ENCODE data around the gene EFNA5. TPM values are rescaled to one million over a fixed set of nuclear protein-coding genes. Genes with fewer than 3 reads are reported as not detected.
"Not testable (repeated sequence)": the region's sequence is repeated elsewhere in the genome, so short reads cannot be mapped to it uniquely, and the experiment has no call there.

The EFNA5 gene
- total RNA-seq, 1 donor from 2014 or later, result 10.2 TPM

DNA sequence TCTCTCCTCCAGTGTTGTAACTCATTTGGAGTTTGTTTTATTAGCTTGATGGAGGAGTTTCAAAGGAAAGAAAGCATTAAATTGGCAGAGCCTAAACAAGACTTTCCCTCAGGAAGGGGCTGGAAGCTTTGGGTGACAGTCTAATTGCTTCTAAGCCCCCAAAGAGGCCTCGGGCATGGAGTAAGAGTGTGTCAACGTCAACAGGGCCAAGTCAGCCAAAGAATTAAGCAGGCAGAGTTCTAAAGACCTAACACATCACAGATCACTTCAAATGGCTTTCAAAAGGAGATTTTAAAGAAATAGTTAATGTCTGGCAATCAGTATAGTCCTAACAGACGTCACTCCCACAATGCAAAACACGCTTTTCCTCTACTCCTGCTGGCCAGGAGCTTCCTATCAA, 234.5 kb downstream of the EFNA5 start:
- Histone ChIP-seq H3K27me3 (ENCODE audit: low read depth) (no peaks in the 10 kb centered on the region), H3K27ac (no peak overlapping the region), H3K4me1 (no peaks in the 10 kb centered on the region), H3K9me3 (no peaks in the 10 kb centered on the region), H3K4me3 (no peak overlapping the region), H3K36me3 (no peaks in the 10 kb centered on the region)
- intact Hi-C loops (cut with DNase I), result no loop called here
- DNase-seq (no peak), ATAC-seq (no peak)
- TF ChIP-seq, protein P1, sequence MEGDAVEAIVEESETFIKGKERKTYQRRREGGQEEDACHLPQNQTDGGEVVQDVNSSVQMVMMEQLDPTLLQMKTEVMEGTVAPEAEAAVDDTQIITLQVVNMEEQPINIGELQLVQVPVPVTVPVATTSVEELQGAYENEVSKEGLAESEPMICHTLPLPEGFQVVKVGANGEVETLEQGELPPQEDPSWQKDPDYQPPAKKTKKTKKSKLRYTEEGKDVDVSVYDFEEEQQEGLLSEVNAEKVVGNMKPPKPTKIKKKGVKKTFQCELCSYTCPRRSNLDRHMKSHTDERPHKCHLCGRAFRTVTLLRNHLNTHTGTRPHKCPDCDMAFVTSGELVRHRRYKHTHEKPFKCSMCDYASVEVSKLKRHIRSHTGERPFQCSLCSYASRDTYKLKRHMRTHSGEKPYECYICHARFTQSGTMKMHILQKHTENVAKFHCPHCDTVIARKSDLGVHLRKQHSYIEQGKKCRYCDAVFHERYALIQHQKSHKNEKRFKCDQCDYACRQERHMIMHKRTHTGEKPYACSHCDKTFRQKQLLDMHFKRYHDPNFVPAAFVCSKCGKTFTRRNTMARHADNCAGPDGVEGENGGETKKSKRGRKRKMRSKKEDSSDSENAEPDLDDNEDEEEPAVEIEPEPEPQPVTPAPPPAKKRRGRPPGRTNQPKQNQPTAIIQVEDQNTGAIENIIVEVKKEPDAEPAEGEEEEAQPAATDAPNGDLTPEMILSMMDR (IDR thresholded peaks at IDR 0.05), result no peak

DNA sequence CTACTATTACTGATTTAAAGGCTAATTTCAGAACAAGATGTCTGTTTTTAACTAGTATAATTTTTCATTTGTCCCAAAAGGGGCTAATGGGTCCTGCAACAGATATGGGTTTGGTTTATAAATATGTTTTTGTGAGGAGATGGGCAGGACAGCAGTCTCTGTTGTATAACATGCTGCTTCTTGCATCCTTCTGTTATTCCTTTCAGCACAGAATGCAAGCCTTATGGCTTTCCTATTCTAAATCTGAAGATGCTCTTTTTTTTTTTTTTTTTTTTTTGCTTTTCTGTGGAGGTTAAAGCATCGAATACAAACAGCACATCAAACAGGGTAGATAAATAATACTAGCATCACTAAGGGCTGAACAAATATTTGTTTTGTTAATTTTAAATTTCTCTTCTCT, 235.7 kb downstream of the EFNA5 start:
- no peak for ATAC-seq
- no peaks in the 10 kb centered on the region for H3K4me1 ChIP-seq
- no peak overlapping the region for H3K27ac ChIP-seq
- no peaks in the 10 kb centered on the region for H3K9me3 ChIP-seq
- H3K36me3 ChIP-seq, result no peaks in the 10 kb centered on the region
- no peak overlapping the region for H3K4me3 ChIP-seq
- no peak for DNase-seq
- intact Hi-C loops (cut with DNase I), result no loop called here
- H3K27me3 ChIP-seq (ENCODE audit: low read depth), result no peaks in the 10 kb centered on the region
- TF ChIP-seq, protein P1 (IDR thresholded peaks at IDR 0.05), result no peak

DNA sequence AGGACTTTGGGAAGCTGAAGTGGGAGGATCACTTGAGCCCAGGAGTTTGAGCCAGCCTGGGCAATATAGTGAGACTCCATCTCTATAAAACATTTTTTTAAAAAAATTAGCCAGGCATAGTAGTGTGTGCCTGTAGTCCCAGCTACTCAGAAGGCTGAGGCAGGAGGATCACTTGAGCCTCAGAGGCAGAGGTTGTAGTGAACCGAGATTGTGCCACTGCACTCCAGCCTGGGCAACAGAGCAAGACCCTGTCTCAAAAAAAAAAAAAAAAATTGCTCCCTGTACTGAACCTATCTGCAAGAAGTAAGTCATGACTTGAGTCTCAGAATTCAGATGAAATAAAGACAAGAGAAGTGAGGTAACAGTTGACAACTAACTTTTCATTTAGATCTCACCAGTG, 237.1 kb downstream of the EFNA5 start:
- intact Hi-C loops (cut with DNase I); DNase-seq; H3K36me3 ChIP-seq; H3K27me3 ChIP-seq (ENCODE audit: low read depth); H3K27ac ChIP-seq; H3K4me3 ChIP-seq; H3K4me1 ChIP-seq; ATAC-seq; H3K9me3 ChIP-seq: not testable (repeated sequence)

DNA sequence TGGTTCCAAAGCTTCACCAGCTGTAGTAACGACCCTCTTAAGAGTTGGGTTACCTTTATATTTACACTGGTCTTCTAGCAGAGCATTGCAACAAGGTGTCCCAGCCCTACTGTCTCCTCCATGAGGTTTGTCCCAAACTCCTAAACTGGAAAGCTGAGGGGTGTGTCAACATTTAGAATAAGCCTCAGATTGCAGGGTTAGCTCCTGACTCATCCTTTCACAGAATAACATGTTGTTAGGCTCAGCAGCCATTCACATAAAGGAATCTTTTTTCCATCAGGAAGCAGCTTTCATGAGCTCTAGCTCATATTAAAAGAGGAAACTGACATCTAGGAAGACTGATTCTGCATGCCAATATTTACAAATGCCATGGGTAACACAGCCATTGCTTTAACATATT, 238.7 kb downstream of the EFNA5 start:
- Histone ChIP-seq H3K27me3 (ENCODE audit: low read depth) (no peaks in the 10 kb centered on the region), H3K36me3 (no peaks in the 10 kb centered on the region), H3K4me1 (no peaks in the 10 kb centered on the region), H3K27ac (no peak overlapping the region), H3K4me3 (no peak overlapping the region), H3K9me3 (no peaks in the 10 kb centered on the region)
- ATAC-seq, result no peak
- DNase-seq, result no peak
- TF ChIP-seq, protein P1 (IDR thresholded peaks at IDR 0.05), result no peak
- intact Hi-C loops (cut with DNase I), result no loop called here

DNA sequence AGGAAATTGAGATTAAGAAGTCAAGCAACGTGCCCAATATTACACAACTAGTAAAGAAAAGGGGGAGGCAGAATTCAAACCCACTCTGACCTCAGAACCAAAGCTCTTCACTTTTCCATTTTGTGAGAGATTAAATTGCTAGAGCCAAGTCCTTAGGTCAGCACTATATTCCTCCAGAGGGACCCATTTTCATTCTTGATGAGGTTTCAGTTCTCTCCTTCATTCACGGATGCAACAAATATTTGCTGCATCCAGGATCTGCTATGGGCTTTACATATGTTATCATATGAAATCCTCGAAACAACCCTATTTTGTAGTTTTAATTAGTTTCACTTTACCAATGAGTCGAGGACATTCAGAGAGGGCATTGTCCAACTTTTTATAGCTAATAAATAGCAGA, 239.2 kb downstream of the EFNA5 start:
- no peak overlapping the region for H3K27ac ChIP-seq
- TF ChIP-seq, protein P1 (IDR thresholded peaks at IDR 0.05), result no peak
- intact Hi-C loops (cut with DNase I), result no loop called here
- H3K4me1 ChIP-seq, result no peaks in the 10 kb centered on the region
- H3K4me3 ChIP-seq, result no peak overlapping the region
- no peaks in the 10 kb centered on the region for H3K36me3 ChIP-seq
- ATAC-seq (no peak), DNase-seq (no peak)
- H3K9me3 ChIP-seq, result no peaks in the 10 kb centered on the region
- no peaks in the 10 kb centered on the region for H3K27me3 ChIP-seq (ENCODE audit: low read depth)

DNA sequence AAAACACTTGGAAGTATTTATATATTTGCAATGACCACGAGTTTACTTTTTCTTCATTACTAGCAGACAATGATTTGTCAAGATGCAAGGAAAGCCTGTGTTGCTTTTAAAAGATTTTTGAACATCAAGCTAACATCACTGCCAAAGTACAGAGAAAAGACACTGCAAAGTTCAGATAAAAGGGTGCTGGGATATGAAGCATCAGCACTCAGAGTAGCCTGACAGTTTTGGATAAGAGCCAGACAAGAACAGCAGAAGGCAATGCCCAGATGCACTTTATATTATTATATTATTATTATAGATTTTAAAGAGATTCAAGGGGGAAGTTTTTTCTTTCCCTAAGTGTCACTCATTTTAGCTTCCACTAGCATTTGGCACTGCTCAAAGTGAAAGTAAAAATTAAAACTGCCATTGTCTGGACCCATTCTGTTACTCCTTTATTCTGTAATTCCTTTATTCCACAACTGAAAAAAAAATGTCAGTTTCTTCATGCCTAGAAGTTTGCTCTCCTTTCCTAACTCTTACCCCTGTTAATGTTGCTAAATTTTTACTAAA, 240.6 kb downstream of the EFNA5 start:
- TF ChIP-seq, protein P1 (IDR thresholded peaks at IDR 0.05), result no peak
- Histone ChIP-seq H3K9me3 (no peaks in the 10 kb centered on the region), H3K36me3 (no peaks in the 10 kb centered on the region), H3K27me3 (ENCODE audit: low read depth) (no peaks in the 10 kb centered on the region), H3K4me3 (no peak overlapping the region), H3K27ac (no peak overlapping the region), H3K4me1 (no peaks in the 10 kb centered on the region)
- intact Hi-C loops (cut with DNase I), result no loop called here
- DNase-seq (no peak), ATAC-seq (no peak)

Measured in lower lobe of right lung (tissue), 2 donors.